Heart right ventricle (tissue), 16 donors: ENCODE measurements around the gene SLC35B1. TPM values are rescaled to one million over a fixed set of nuclear protein-coding genes. Genes with fewer than 3 reads are reported as not detected.

Source experiments
- ATAC-seq, 8 donors: fragments of 200-7000 bp; cut with Tn5 transposase; one replicate each; pipeline ENCODE4 v1.9.1; 2020; ENCODE audit warnings: mild to moderate bottlenecking in 8 of 8, moderate library complexity in 8 of 8, moderate number of reproducible peaks in 1 of 8
- DNase-seq, 2 donors: peaks; one replicate each; pipeline ENCODE4 v3.0.0-alpha.2; 2020
- H3K27ac ChIP-seq, 10 donors: fragments of 200-600 bp; sonication (generic) in 2 of 10; one replicate each; pipeline versions ENCODE4 v1.5.0 to v1.8.0; 2020 to 2022; ENCODE audit warnings: mild to moderate bottlenecking in 3 of 10
- H3K27me3 ChIP-seq, 7 donors: fragments of 200-600 bp; one replicate each; pipeline ENCODE4 v1.8.0; 2021 to 2022; ENCODE audit warnings: mild to moderate bottlenecking in 2 of 7
- H3K36me3 ChIP-seq, 9 donors: fragments of 200-600 bp; sonication (generic) in 1 of 9; one replicate each; pipeline versions ENCODE4 v1.5.0 to v1.8.0; 2020 to 2022; ENCODE audit warnings: mild to moderate bottlenecking in 2 of 9
- H3K4me1 ChIP-seq, 9 donors: fragments of 200-600 bp; sonication (generic) in 1 of 9; one replicate each; pipeline versions ENCODE4 v1.5.0 to v1.8.0; 2020 to 2022; ENCODE audit warnings: mild to moderate bottlenecking in 4 of 9
- H3K4me3 ChIP-seq, 10 donors: fragments of 200-600 bp; sonication (generic) in 2 of 10; one replicate each; pipeline versions ENCODE4 v1.5.0 to v1.8.0; 2020 to 2022; ENCODE audit warnings: mild to moderate bottlenecking in 7 of 10, moderate library complexity in 2 of 10
- H3K9me3 ChIP-seq, 11 donors: fragments of 200-600 bp in 10 of 11; sonication (generic) in 2 of 11; one replicate each; pipeline versions ENCODE4 v1.5.0 to v1.8.0; 2013 to 2022; ENCODE audit warnings: mild to moderate bottlenecking in 2 of 11, control low read depth in 1 of 11, moderate library complexity in 1 of 11
- CTCF ChIP-seq, 9 donors: fragments of 200-600 bp; sonication (generic) in 2 of 9; IDR thresholded peaks; one replicate each; pipeline versions ENCODE4 v1.5.0 to v1.8.0; 2021 to 2022; ENCODE audit warnings: antibody characterized with exemption in 9 of 9, mild to moderate bottlenecking in 5 of 9, moderate library complexity in 1 of 9
- WGBS, 2 donors: extraction: QIAGEN DNeasy Blood & Tissue Kit; methylation state at CpG; one replicate each; pipeline ENCODE4 v1.1.7; 2013; ENCODE audit warnings: inconsistent platforms in 1 of 2; 5-methylcytosine and 5-hydroxymethylcytosine counted together
- intact Hi-C, 10 donors: fragments of 100-400 bp; cut with DNase I; formaldehyde crosslinking; loops; one replicate each; pipeline versions ENCODE4 v1.11.1 to v1.14.2; 2022
- polyA plus RNA-seq, 2 donors: library from polyadenylated mRNA; stranded (reverse); fragments of 200-250 nt; gene quantifications; one replicate each; pipeline ENCODE4 v1.2.3, GENCODE V29; 2013
- total RNA-seq, 10 donors: library from RNA; stranded (reverse); fragmentation: NEBNext Ultra II Directional in 3 of 10; extraction: Animal tissue kit (Norgen Biotek cat#: 25700) in 3 of 10; gene quantifications; one replicate each; pipeline versions ENCODE4 v1.2.1 to v1.2.4, GENCODE V29; 2021 to 2023
- donor health status: Arrhythmogenic right ventricular cardiomyopathy.
- donor health status: ischemic (EF 13 %, LVEDD 7.1; RV severe dilation, severe dysfunction).
- donor health status: healthy with polysubstance abuse.
- donor health status: DM: no; HTN: yes; CAD: no.
- donor health status: DM: no; HTN: no; CAD: no.
- donor health status: ischemic (EF 25% LVEDD 6.9; RV normal size, moderate dysfunction).
- donor health status: ischemic (EF 25% LVEDD 5.7; RV mildly dilated, moderate dysfunction).
- donor health status: healthy.
- donor health status: DM: yes; HTN: yes; CAD: no.
- donor health status: Ischemic cardiomyopathy.
- donor health status: ischemic (EF 35%, LVEDD 5.7; RV mildly dilated, moderate dysfunction).
- donor health status: nonischemic (EF 11% LVEDD 7.7; RV severe dilation, severe dysfunction).
- donor health status: DM: yes; HTN: yes; CAD: no.
- donor health status: PGD.
- donor health status: ischemic (EF 29% LVEDD 5.4; RV normal size, mild dysfunction).
- donor health status: nonischemic (EF 23%, LVEDD 6.1; RV moderate dilation, normal function).

Gene SLC35B1
- total and polyA plus RNA-seq, 12 donors, result 60.5 to 146 (median 69.9) TPM

- Histone ChIP-seq H3K4me1 (peaks cover 0 to 41% (median 7%) of the 10 kb centered on the region in 9 donors), H3K9me3 (no peaks in the 10 kb centered on the region), H3K27me3 (no peaks in the 10 kb centered on the region), H3K27ac (peak overlapping the region in 4 of 10 donors; percentile 31 to 53 (median 41)), H3K36me3 (peaks cover 0 to 41% (median 26%) of the 10 kb centered on the region in 9 donors), H3K4me3 (no peak overlapping the region)
- 52 to 54% methylated on average over 6 of the region's 6 CpGs for WGBS, 2 donors
- TF ChIP-seq CTCF (IDR thresholded peaks at IDR 0.05), result no peak
- peak in 4 of 8 donors; percentile 8 to 56 (median 19) for ATAC-seq
- intact Hi-C loops, result no loop called here
- DNase-seq, result no peak
Measured at GRCh38 chr17:49698005-49698404, 9.8 kb downstream of the SLC35B1 start.

GRCh38 chr17:49696233-49696761, 11.5 kb downstream of the SLC35B1 start:
- Histone ChIP-seq H3K9me3 (no peaks in the 10 kb centered on the region), H3K27ac (peak overlapping the region in 2 of 10 donors; percentile 21 to 43), H3K36me3 (peaks cover 0 to 24% (median 11%) of the 10 kb centered on the region in 9 donors), H3K4me3 (no peak overlapping the region), H3K27me3 (no peaks in the 10 kb centered on the region), H3K4me1 (peaks cover 5 to 55% (median 17%) of the 10 kb centered on the region in 9 donors)
- DNase-seq (no peak), ATAC-seq (peak in 1 of 8 donors; percentile 20)
- WGBS, 2 donors, result 80 to 83% methylated on average over 8 of the region's 8 CpGs
- no peak for TF ChIP-seq CTCF (IDR thresholded peaks at IDR 0.05)
- intact Hi-C loops, result no loop called here

GRCh38 chr17:49695698-49696232, 12.0 kb downstream of the SLC35B1 start:
- H3K27me3 ChIP-seq, result no peaks in the 10 kb centered on the region
- peaks cover 0 to 19% (median 6%) of the 10 kb centered on the region in 9 donors for H3K36me3 ChIP-seq
- H3K27ac ChIP-seq, result peak overlapping the region in 1 of 10 donors; percentile 13
- no peak for ATAC-seq
- no peak overlapping the region for H3K4me3 ChIP-seq
- H3K9me3 ChIP-seq, result no peaks in the 10 kb centered on the region
- H3K4me1 ChIP-seq, result peaks cover 5 to 61% (median 20%) of the 10 kb centered on the region in 9 donors
- DNase-seq, result no peak
- WGBS, 2 donors, result 52 to 57% methylated on average over 5 of the region's 5 CpGs
- TF ChIP-seq CTCF (IDR thresholded peaks at IDR 0.05), result peak in 3 of 9 donors; percentile 16 to 28 (median 19)
- intact Hi-C loops, result loop anchor here (1.0 to 2.0 kb wide), 4 partner anchors 125 to 127 kb away; no protein-coding TSS in a partner anchor

GRCh38 chr17:49694847-49695697, 12.7 kb downstream of the SLC35B1 start:
- Histone ChIP-seq H3K36me3 (peaks cover 0 to 12% (median 0%) of the 10 kb centered on the region in 9 donors), H3K27me3 (no peaks in the 10 kb centered on the region), H3K4me3 (no peak overlapping the region), H3K27ac (no peak overlapping the region), H3K9me3 (no peaks in the 10 kb centered on the region), H3K4me1 (peaks cover 5 to 62% (median 25%) of the 10 kb centered on the region in 9 donors)
- intact Hi-C loops, result loop anchor here (1.0 to 5.0 kb wide), 5 partner anchors 78 to 127 kb away; no protein-coding TSS in a partner anchor
- peak in 1 of 8 donors; percentile 33 for ATAC-seq
- TF ChIP-seq CTCF (IDR thresholded peaks at IDR 0.05), result peak; percentile 86 to 97 (median 93)
- DNase-seq, result peak; percentile 54
- WGBS, 2 donors, result 28 to 35% methylated on average over 16 of the region's 16 CpGs
